Endothelial cell of umbilical vein (primary cell): Measurements from ENCODE around the gene PLPP3. TPM values are rescaled to one million over a fixed set of nuclear protein-coding genes. Genes with fewer than 3 reads are reported as not detected.

Experiments used
- BruUV-seq: library from RNA; stranded (reverse); fragments of 400-500 nt; replicated peaks from 2 replicates; lab custom pipeline; 2021; lab: Mats Ljungman, UMichigan
- CTCF ChIA-PET: fragments of 300-600, 350-600 bp; sonication (Branson Sonifier 250); formaldehyde crosslinking; loops from one replicate; lab custom pipeline; 2021; ENCODE audit warnings: antibody characterized with exemption, inconsistent platforms; lab: Charles Lee
- POLR2A ChIA-PET: fragments of 300-600, 350-600 bp; sonication (Branson Sonifier 250); formaldehyde crosslinking; loops from one replicate; lab custom pipeline; 2021; ENCODE audit warnings: antibody characterized with exemption, inconsistent platforms; lab: Charles Lee
- DNase-seq: peaks from one replicate; pipeline ENCODE4 v3.0.0-alpha.2; 2011; ENCODE audit warnings: low read depth, low spot score
- FAIRE-seq: peaks from 2 replicates; lab custom pipeline; 2011; peaks lifted over from hg19 to GRCh38; lab: Jason Lieb, UNC
- H2AFZ ChIP-seq: 2 replicates; pipeline ENCODE4 v1.6.0; 2012; ENCODE audit warnings: low read depth, low read length, control low read depth, inconsistent platforms
- H3K27ac ChIP-seq: 2 replicates; pipeline ENCODE4 v1.5.1; 2011; ENCODE audit warnings: low read depth, mild to moderate bottlenecking, control low read depth, low read length, moderate library complexity; ENCODE audit not compliant: insufficient read depth
- H3K27me3 ChIP-seq, 2 experiments: 2 replicates each; pipeline versions ENCODE4 v1.6.0 to v1.6.1; 2011; ENCODE audit warnings: low read length in 2 of 2, mixed read lengths in 1 of 2; ENCODE audit not compliant: control insufficient read depth in 2 of 2, insufficient read depth in 2 of 2
- H3K36me3 ChIP-seq, 2 experiments: 2 replicates in 1 of 2; 3 replicates in 1 of 2; pipeline ENCODE4 v1.5.1; 2011; ENCODE audit warnings: low read length in 2 of 2, mild to moderate bottlenecking in 1 of 2, moderate library complexity in 1 of 2; ENCODE audit not compliant: control insufficient read depth in 2 of 2, insufficient read depth in 2 of 2; ENCODE audit errors: extremely low read depth in 1 of 2
- H3K4me1 ChIP-seq: 3 replicates; pipeline ENCODE4 v1.5.1; 2011; ENCODE audit warnings: mild to moderate bottlenecking, low read length; ENCODE audit not compliant: control insufficient read depth, insufficient read depth; ENCODE audit errors: extremely low read depth
- H3K4me2 ChIP-seq: 2 replicates; pipeline ENCODE4 v1.6.1; 2011; ENCODE audit warnings: low read length, control low read depth, mixed read lengths; ENCODE audit not compliant: insufficient read depth
- H3K4me3 ChIP-seq, 3 experiments: fragments of 200-600 bp in 1 of 3; sonication (generic), shearing (Covaris generic) in 1 of 3; replicated peaks in 1 of 3; 2 replicates each; pipeline ENCODE4 v1.5.1; 2011 to 2016; ENCODE audit warnings: control low read depth in 3 of 3, low read length in 3 of 3, mild to moderate bottlenecking in 2 of 3, inconsistent platforms in 1 of 3, low read depth in 1 of 3, moderate library complexity in 1 of 3; ENCODE audit not compliant: insufficient read depth in 1 of 3
- H3K79me2 ChIP-seq: 2 replicates; pipeline ENCODE4 v1.6.0; 2012; ENCODE audit warnings: low read length, inconsistent platforms; ENCODE audit not compliant: control insufficient read depth, insufficient read depth
- H3K9ac ChIP-seq: replicated peaks from 2 replicates; pipeline ENCODE3; 2011; ENCODE audit warnings: low read length, control low read depth; ENCODE audit not compliant: insufficient read depth; ENCODE audit errors: extremely low read depth
- H3K9me1 ChIP-seq: replicated peaks from 3 replicates; pipeline ENCODE4 v1.6.0; 2011; ENCODE audit warnings: mild to moderate bottlenecking, low read length; ENCODE audit not compliant: control insufficient read depth, insufficient read depth; ENCODE audit errors: extremely low read depth
- H3K9me3 ChIP-seq: replicated peaks from 2 replicates; pipeline ENCODE4 v1.5.1; 2012; ENCODE audit warnings: low read length, inconsistent platforms; ENCODE audit not compliant: control insufficient read depth, insufficient read depth
- H4K20me1 ChIP-seq: replicated peaks from 2 replicates; pipeline ENCODE3; 2011; ENCODE audit warnings: mild to moderate bottlenecking, low read length; ENCODE audit not compliant: control insufficient read depth, insufficient read depth; ENCODE audit errors: extremely low read depth
- EZH2 ChIP-seq: IDR thresholded peaks from 2 replicates; pipeline ENCODE4 v1.6.1; 2012; ENCODE audit warnings: borderline replicate concordance, low read depth, mild to moderate bottlenecking, moderate library complexity, low read length, inconsistent platforms; ENCODE audit not compliant: severe bottlenecking
- JUN ChIP-seq: IDR thresholded peaks from 2 replicates; pipeline ENCODE4 v1.6.1; 2011; ENCODE audit warnings: borderline replicate concordance, low read depth; ENCODE audit not compliant: insufficient read length, insufficient read depth
- dilution Hi-C: fragments of 300-500 bp; cut with MboI; formaldehyde crosslinking; loops from one replicate; pipeline ENCODE4 v1.15.0; 2019; ENCODE audit warnings: low sequenced_read_pairs; ENCODE audit not compliant: extremely low pct_ligation_motif_present
- intact Hi-C: fragments of 100-400 bp; cut with micrococcal nuclease; formaldehyde crosslinking; loops from one replicate; pipeline ENCODE4 v1.10.0; 2022
- polyA plus RNA-seq, 4 experiments: library from polyadenylated mRNA; depleted of rRNA in 3 of 4; stranded (reverse) in 3 of 4; unstranded in 1 of 4; fragments of >200 nt; gene quantifications; 2 replicates each; pipeline versions ENCODE4 v1.2.1 to v1.2.3, GENCODE V29; 2011 to 2012; ENCODE audit warnings: missing spikeins in 1 of 4
- total RNA-seq: library from RNA; stranded (reverse); gene quantifications from 2 replicates; pipeline ENCODE4 v1.2.3, GENCODE V29; 2021
- TF ChIP-seq, protein P1 (sequence below): IDR thresholded peaks from 2 replicates; pipeline ENCODE4 v1.6.1; 2011; ENCODE audit not compliant: insufficient read depth, insufficient read length
- TF ChIP-seq, protein P2 (sequence below), 2 donors: IDR thresholded peaks; 1 replicate in 1 of 2; 2 replicates in 1 of 2; pipeline ENCODE4 v1.5.1; 2011; ENCODE audit warnings: low read length in 2 of 2, mild to moderate bottlenecking in 2 of 2, moderate library complexity in 2 of 2, control low read depth in 1 of 2, inconsistent platforms in 1 of 2, low read depth in 1 of 2; ENCODE audit not compliant: insufficient read depth in 1 of 2; ENCODE audit errors: extremely low read depth in 1 of 2

Gene PLPP3
- total and polyA plus RNA-seq, 2 donors (not counting 3 experiments of a cell fraction or from before 2014, with no cell fraction given) = 11.3 to 14.1 TPM

DNA sequence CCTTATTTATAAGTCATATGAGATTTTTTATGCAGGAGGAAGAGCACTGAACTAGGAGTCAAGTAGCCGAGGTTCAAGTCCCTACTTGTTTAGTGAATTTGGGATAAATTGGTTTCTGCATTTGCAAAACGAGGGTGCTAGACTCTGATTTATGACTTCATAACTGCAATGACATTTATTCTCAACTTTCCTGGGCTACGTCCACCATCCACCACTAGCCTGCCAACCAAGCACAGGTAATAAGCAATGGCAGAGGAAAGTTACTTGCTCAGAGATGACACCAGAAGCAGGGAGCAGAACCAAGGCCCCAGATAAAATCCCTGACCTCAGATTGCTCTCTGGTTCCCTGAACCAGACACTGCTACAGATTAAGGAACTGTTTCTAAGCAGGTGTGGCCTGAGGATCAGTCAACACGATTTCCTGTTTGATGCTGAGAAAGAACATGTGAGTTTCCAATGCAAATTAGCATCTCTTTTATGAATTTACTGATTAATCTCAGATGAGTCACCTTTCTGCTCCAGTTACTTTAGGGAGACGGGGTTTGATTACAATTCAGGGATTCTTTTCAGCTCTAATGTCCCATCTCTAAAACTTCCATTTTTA, 52.7 kb downstream of the PLPP3 start:
- H3K36me3 ChIP-seq = peaks cover 0 to 5% of the 10 kb centered on the region in 2 experiments
- H3K4me2 ChIP-seq = no peak overlapping the region
- BruUV-seq = no TSS peak
- no peak overlapping the region for H3K9ac ChIP-seq
- H3K27me3 ChIP-seq = no peaks in the 10 kb centered on the region
- H3K9me3 ChIP-seq = no peaks in the 10 kb centered on the region
- intact Hi-C loops (no loop called here), dilution Hi-C loops (no loop called here)
- H3K4me3 ChIP-seq = no peak overlapping the region
- TF ChIP-seq EZH2 = no peak
- TF ChIP-seq, protein P1, sequence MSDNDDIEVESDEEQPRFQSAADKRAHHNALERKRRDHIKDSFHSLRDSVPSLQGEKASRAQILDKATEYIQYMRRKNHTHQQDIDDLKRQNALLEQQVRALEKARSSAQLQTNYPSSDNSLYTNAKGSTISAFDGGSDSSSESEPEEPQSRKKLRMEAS = no peak
- TF ChIP-seq JUN = peak; percentile 31
- TF ChIP-seq, protein P2, sequence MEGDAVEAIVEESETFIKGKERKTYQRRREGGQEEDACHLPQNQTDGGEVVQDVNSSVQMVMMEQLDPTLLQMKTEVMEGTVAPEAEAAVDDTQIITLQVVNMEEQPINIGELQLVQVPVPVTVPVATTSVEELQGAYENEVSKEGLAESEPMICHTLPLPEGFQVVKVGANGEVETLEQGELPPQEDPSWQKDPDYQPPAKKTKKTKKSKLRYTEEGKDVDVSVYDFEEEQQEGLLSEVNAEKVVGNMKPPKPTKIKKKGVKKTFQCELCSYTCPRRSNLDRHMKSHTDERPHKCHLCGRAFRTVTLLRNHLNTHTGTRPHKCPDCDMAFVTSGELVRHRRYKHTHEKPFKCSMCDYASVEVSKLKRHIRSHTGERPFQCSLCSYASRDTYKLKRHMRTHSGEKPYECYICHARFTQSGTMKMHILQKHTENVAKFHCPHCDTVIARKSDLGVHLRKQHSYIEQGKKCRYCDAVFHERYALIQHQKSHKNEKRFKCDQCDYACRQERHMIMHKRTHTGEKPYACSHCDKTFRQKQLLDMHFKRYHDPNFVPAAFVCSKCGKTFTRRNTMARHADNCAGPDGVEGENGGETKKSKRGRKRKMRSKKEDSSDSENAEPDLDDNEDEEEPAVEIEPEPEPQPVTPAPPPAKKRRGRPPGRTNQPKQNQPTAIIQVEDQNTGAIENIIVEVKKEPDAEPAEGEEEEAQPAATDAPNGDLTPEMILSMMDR (IDR thresholded peaks at IDR 0.05; ENCODE audit: extremely low read depth in 1 of 2, insufficient read depth in 1 of 2, low read depth in 1 of 2, low read length in 2 of 2) = no peak
- no peaks in the 10 kb centered on the region for H4K20me1 ChIP-seq
- peak; percentile 12 for FAIRE-seq
- CTCF ChIA-PET = no interaction called here
- H3K79me2 ChIP-seq = no peaks in the 10 kb centered on the region
- no peak overlapping the region for H3K27ac ChIP-seq
- peaks cover 15% of the 10 kb centered on the region for H3K4me1 ChIP-seq
- H3K9me1 ChIP-seq = no peaks in the 10 kb centered on the region
- DNase-seq = no peak
- POLR2A ChIA-PET = no interaction called here
- H2AFZ ChIP-seq = no peak overlapping the region
